ENCODE data around the gene RPS10. TPM values are rescaled to one million over a fixed set of nuclear protein-coding genes. Genes with fewer than 3 reads are reported as not detected.

Gene RPS10
- total and polyA plus RNA-seq, 2 of the 8 experiments (the other 6 are each of a cell fraction or from before 2014, with no cell fraction given), result 2,408 to 11,142 TPM

- no peak overlapping the region for H3K9ac ChIP-seq (replicated peaks in 1 of 4; ENCODE audit: extremely low read depth in 1 of 4, low read depth in 3 of 4, low read length in 3 of 4)
- H3K23me2 ChIP-seq (ENCODE audit: low read depth, low read length), result peaks cover 2% of the 10 kb centered on the region; the same call in 1 of the 2 replicates
- no peak overlapping the region for H4K91ac ChIP-seq (replicated peaks; ENCODE audit: insufficient read length, low read length)
- H3K14ac ChIP-seq (ENCODE audit: insufficient read length), result no peak overlapping the region
- no peak overlapping the region for H2AK5ac ChIP-seq (ENCODE audit: low read depth, low read length)
- H3K56ac ChIP-seq (replicated peaks; ENCODE audit: insufficient read length, low read depth, low read length), result no peak overlapping the region
- no peaks in the 10 kb centered on the region for H4K20me1 ChIP-seq (replicated peaks in 1 of 2; ENCODE audit: control insufficient read depth in 1 of 2, insufficient read depth in 2 of 2, low read length in 2 of 2)
- ChIA-PET CTCF (ENCODE audit: partially characterized antibody) (interaction anchor here (0.9 to 13.0 kb wide), 18 partner anchors 8 to 152 kb away, joined by 3 to 213 read pairs (median 6); partner anchors contain the start of gene PACSIN1), POLR2A (ENCODE audit: partially characterized antibody) (interaction anchor here (1.6 to 3.4 kb wide), 4 partner anchors 8 to 43 kb away, joined by 3 to 10 read pairs (median 6); partner anchors contain the start of genes PACSIN1 and RPS10)
- no peak overlapping the region for H3K27ac ChIP-seq (ENCODE audit: low read depth, low read length)
- no peak overlapping the region for H3K4me3 ChIP-seq (ENCODE audit: extremely low read depth in 1 of 4, insufficient read depth in 2 of 4, low read depth in 3 of 4, low read length in 4 of 4)
- no peak overlapping the region for H2BK120ac ChIP-seq (replicated peaks; ENCODE audit: low read depth, low read length)
- no peaks in the 10 kb centered on the region for H3K36me3 ChIP-seq (ENCODE audit: control insufficient read depth in 2 of 4, insufficient read depth in 4 of 4, low read length in 3 of 4)
- peak; percentile 57; the same call in 1 of the 2 replicates for TF ChIP-seq TBP (IDR thresholded peaks at IDR 0.05; ENCODE audit: low read depth, low read length)
- no peak for TF ChIP-seq GTF2F1 (IDR thresholded peaks at IDR 0.05; ENCODE audit: borderline replicate concordance, low read depth, low read length)
- WGBS, 2 experiments (ENCODE audit: extremely low coverage in 1 of 2, insufficient coverage in 1 of 2, insufficient read length in 1 of 2, insufficient replicate concordance in 2 of 2, low coverage in 1 of 2, low lambda C conversion rate in 2 of 2, missing lambda C conversion rate in 1 of 2), result 88% methylated on average over 11 of the region's 14 CpGs; no CpG with 5 or more reads in 1 of the 2 experiments
- no peak overlapping the region for H4K5ac ChIP-seq (ENCODE audit: insufficient read length, low read depth, low read length)
- no peaks in the 10 kb centered on the region for H3K79me2 ChIP-seq (ENCODE audit: control insufficient read depth in 1 of 2, insufficient read depth in 2 of 2, low read length in 2 of 2)
- H2BK5ac ChIP-seq (ENCODE audit: low read depth, low read length), result no peak overlapping the region; the same call in 1 of the 2 replicates
- no peak overlapping the region for H2BK15ac ChIP-seq (ENCODE audit: low read length)
- no peak overlapping the region for H3K18ac ChIP-seq (ENCODE audit: extremely low read depth, low read length)
- no peak overlapping the region for H3K23ac ChIP-seq (ENCODE audit: insufficient read length)
- no peaks in the 10 kb centered on the region for H3K79me1 ChIP-seq (ENCODE audit: low read depth, low read length)
- H2AFZ ChIP-seq (ENCODE audit: low read length), result peak overlapping the region; percentile 78; the same call in 1 of the 2 replicates
- no peaks in the 10 kb centered on the region for H3K9me3 ChIP-seq (ENCODE audit: insufficient read depth in 2 of 2, low read depth in 1 of 2, low read length in 1 of 2)
- no peak overlapping the region for H2BK12ac ChIP-seq (ENCODE audit: low read depth, low read length)
- H3K4me1 ChIP-seq (replicated peaks in 1 of 4; ENCODE audit: control insufficient read depth in 3 of 4, insufficient read depth in 4 of 4, low read length in 3 of 4), result peaks cover 0 to 19% (median 5%) of the 10 kb centered on the region in 4 experiments; a peak in 6 of 7 replicates
- FAIRE-seq (no peak), DNase-seq (ENCODE audit: low read depth in 1 of 2, low spot score in 2 of 2) (no peak)
- H4K8ac ChIP-seq (ENCODE audit: extremely low read depth, insufficient read depth, low read length), result no peak overlapping the region
- no peak overlapping the region for H2BK20ac ChIP-seq (ENCODE audit: low read length)
- H3K4ac ChIP-seq (replicated peaks; ENCODE audit: insufficient read length, low read depth, low read length), result no peak overlapping the region
- H3K27me3 ChIP-seq (replicated peaks in 1 of 4; ENCODE audit: control insufficient read depth in 3 of 4, extremely low read depth in 1 of 4, insufficient read depth in 3 of 4, low read length in 3 of 4), result no peaks in the 10 kb centered on the region
- no peak overlapping the region; a peak in 1 of 4 replicates for H3K4me2 ChIP-seq (ENCODE audit: insufficient read depth in 1 of 2, low read depth in 2 of 2, low read length in 2 of 2)
These were observed 32.2 kb upstream of the RPS10 start for GRCh38 chr6:34457742-34458735.
